Measurements from ENCODE around the gene PRELID3B.

PRELID3B gene

DNA sequence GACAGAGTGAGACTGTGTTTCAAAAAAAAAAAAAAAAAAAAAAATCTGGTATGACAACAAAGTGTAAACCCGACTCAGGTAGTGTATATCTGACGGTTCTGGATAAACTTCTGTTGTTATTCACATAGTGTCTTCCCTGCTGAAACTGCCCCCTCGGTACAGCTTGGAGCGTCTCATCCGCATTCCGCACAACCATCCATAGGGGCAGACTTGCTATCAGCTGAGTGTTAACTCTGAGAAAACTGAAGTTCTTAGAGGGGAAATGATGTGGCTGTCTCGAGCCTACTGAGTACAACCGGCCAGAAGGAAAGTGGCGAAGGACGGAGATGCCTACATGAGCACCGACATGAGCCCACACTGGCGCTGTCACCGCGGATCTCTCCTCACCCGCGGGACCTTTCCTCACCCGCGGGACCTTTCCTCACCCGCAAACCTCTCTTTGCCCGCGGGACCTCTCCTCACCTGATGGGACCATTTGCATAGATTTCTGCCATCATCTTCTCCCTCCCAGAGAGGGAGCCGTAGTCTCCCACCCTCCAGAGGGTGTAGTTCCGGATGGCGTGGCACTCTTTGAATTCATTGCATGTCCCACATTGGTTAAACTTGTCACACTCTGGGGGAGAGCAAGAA, 45.3 kb downstream of the PRELID3B start:
- Histone ChIP-seq H2BK5ac (ENCODE audit: low read length) (no peak overlapping the region), H4K5ac (ENCODE audit: low read length) (no peak overlapping the region), H3K56ac (ENCODE audit: low read length) (no peak overlapping the region), H3K4me2 (ENCODE audit: low read length) (no peak overlapping the region), H3K27me3 (ENCODE audit: insufficient read depth, low read length, poor library complexity) (no peaks in the 10 kb centered on the region), H4K8ac (ENCODE audit: low read depth, low read length) (no peak overlapping the region), H3K36me3 (ENCODE audit: control insufficient read depth, insufficient read depth, low read length) (peaks cover 15% of the 10 kb centered on the region), H3K23ac (ENCODE audit: low read length) (no peak overlapping the region), H2BK15ac (replicated peaks; ENCODE audit: low read depth) (no peak overlapping the region), H3K9ac (ENCODE audit: low read length) (no peak overlapping the region), H3K79me2 (ENCODE audit: control insufficient read depth, insufficient read depth, low read length) (no peaks in the 10 kb centered on the region), H2BK120ac (ENCODE audit: low read depth, low read length) (no peak overlapping the region), H3K18ac (ENCODE audit: low read length) (no peak overlapping the region), H3K27ac (ENCODE audit: low read depth, low read length) (no peak overlapping the region), H2AK5ac (ENCODE audit: low read length) (no peak overlapping the region), H3K79me1 (ENCODE audit: low read length) (no peaks in the 10 kb centered on the region), H3K4me1 (ENCODE audit: control insufficient read depth, low read depth, low read length) (no peaks in the 10 kb centered on the region), H3K4me3 (ENCODE audit: low read length) (no peak overlapping the region), H3K4ac (ENCODE audit: low read depth, low read length) (no peak overlapping the region)
- no CpG with 5 or more reads among the region's 24 CpGs for WGBS (ENCODE audit: extremely low coverage, insufficient coverage, low lambda C conversion rate)
- no peak for DNase-seq

DNA sequence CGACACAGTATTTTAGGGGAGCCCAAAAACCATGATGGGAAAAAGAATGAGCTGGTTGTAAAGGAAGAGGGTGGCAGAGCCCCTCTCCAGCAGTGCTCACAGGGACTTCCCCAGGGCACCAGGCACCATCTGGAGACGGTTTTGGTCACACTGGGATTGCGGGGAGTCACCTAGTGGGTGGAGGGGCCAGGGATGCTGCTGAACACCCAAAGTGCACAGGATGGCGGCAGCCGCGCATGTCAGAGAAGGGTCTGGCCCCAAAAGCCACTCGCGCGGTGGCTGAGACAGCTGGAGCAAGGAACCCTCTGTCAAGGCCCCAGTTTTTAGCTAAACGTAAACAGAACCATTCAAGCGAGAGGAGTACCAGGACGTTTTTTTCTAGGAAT, 46.4 kb downstream of the PRELID3B start:
- Histone ChIP-seq H3K23ac (ENCODE audit: low read length) (no peak overlapping the region), H3K27me3 (ENCODE audit: insufficient read depth, low read length, poor library complexity) (no peaks in the 10 kb centered on the region), H3K4me1 (ENCODE audit: control insufficient read depth, low read depth, low read length) (no peaks in the 10 kb centered on the region), H2AK5ac (ENCODE audit: low read length) (no peak overlapping the region), H3K4ac (ENCODE audit: low read depth, low read length) (no peak overlapping the region), H2BK5ac (ENCODE audit: low read length) (no peak overlapping the region), H3K9ac (ENCODE audit: low read length) (no peak overlapping the region), H3K36me3 (ENCODE audit: control insufficient read depth, insufficient read depth, low read length) (peaks cover 21% of the 10 kb centered on the region), H3K79me1 (ENCODE audit: low read length) (no peaks in the 10 kb centered on the region), H3K4me3 (ENCODE audit: low read length) (no peak overlapping the region), H3K27ac (ENCODE audit: low read depth, low read length) (no peak overlapping the region), H4K5ac (ENCODE audit: low read length) (no peak overlapping the region), H3K4me2 (ENCODE audit: low read length) (no peak overlapping the region), H3K56ac (ENCODE audit: low read length) (no peak overlapping the region), H3K18ac (ENCODE audit: low read length) (no peak overlapping the region), H2BK15ac (replicated peaks; ENCODE audit: low read depth) (no peak overlapping the region), H2BK120ac (ENCODE audit: low read depth, low read length) (no peak overlapping the region), H4K8ac (ENCODE audit: low read depth, low read length) (no peak overlapping the region), H3K79me2 (ENCODE audit: control insufficient read depth, insufficient read depth, low read length) (no peaks in the 10 kb centered on the region)
- DNase-seq, result no peak
- WGBS (ENCODE audit: extremely low coverage, insufficient coverage, low lambda C conversion rate), result no CpG with 5 or more reads among the region's 12 CpGs

DNA sequence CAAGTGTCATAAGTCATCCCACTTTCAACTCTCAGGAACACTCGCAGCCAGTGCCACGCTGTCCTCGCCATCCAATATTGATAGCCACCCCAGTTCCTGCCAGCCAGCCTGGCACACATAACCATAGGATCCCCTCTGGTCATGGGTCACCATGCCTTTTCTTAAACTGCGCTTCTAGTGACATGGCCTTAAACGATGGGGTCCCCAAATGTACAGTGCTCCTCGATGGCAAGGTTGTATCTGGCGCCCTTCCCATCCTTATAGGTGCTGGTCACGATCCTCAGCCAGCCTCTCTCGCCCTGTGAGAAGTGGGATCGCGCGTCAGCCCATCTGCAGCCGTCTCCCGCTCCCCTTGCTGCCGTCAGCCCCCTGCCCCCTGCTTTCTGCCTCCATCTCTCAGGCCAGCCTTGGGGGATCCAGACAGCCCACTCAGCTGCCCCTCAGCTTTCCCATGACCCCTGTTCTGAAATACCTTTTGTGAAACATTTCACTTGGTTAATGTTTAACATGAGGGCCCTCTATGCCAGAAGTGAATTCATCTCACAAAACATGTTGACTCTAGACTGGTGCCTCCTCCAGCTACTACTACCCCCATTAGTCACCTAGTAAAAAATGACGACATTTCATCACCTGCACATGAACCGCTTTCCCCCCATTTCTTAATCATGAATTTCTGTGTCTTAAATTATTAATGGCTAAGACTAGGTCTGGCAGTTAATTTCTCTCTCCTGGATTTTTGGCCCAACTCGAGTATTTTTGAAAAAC, 46.9 kb downstream of the PRELID3B start:
- Histone ChIP-seq H3K36me3 (ENCODE audit: control insufficient read depth, insufficient read depth, low read length) (peaks cover 26% of the 10 kb centered on the region), H3K27ac (ENCODE audit: low read depth, low read length) (no peak overlapping the region)

DNA sequence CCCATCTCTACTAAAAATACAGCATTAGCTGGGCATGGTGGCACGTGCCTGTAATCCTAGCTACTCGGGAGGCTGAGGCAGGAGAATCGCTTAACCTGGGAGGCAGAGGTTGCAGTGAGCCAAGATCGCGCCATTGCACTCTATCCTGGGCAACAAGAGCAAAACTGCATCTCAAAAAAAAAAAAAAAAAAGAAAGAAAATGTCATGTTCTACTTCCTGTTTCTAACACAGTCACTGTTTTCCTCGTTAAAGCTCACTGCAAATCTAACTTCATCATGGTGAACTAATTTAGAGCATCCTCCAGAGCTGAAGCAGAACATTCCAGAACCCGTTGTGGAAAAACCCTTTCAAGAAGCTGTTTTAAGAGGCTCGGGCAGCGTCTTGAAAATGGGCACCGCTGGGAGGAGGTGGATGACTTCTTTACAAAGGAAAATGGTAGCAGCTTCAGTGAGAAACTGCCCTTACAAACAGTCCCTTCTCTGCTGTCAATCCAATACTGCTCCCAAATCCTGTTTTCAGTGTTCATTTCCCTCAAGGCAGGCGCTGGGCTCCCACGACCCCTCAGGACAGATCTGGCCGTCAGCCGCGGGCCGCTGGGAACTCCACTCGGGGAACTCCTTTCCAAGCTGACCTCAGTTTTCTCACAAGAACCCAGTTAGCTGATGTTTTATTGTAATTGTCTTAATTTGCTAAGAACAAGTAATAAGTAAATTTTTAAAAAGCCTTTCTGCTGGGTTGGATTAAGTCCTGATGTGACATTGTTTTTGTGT, 48.0 kb downstream of the PRELID3B start:
- Histone ChIP-seq H2BK5ac (ENCODE audit: low read length) (no peak overlapping the region), H3K9ac (ENCODE audit: low read length) (no peak overlapping the region), H3K4me1 (ENCODE audit: control insufficient read depth, low read depth, low read length) (no peaks in the 10 kb centered on the region), H4K8ac (ENCODE audit: low read depth, low read length) (no peak overlapping the region), H3K79me2 (ENCODE audit: control insufficient read depth, insufficient read depth, low read length) (no peaks in the 10 kb centered on the region), H3K18ac (ENCODE audit: low read length) (no peak overlapping the region), H2AK5ac (ENCODE audit: low read length) (no peak overlapping the region), H3K27me3 (ENCODE audit: insufficient read depth, low read length, poor library complexity) (no peaks in the 10 kb centered on the region), H3K36me3 (ENCODE audit: control insufficient read depth, insufficient read depth, low read length) (peaks cover 29% of the 10 kb centered on the region), H4K5ac (ENCODE audit: low read length) (no peak overlapping the region), H2BK15ac (replicated peaks; ENCODE audit: low read depth) (no peak overlapping the region), H2BK120ac (ENCODE audit: low read depth, low read length) (no peak overlapping the region), H3K4me3 (ENCODE audit: low read length) (no peak overlapping the region), H3K4me2 (ENCODE audit: low read length) (no peak overlapping the region), H3K23ac (ENCODE audit: low read length) (no peak overlapping the region), H3K4ac (ENCODE audit: low read depth, low read length) (no peak overlapping the region), H3K79me1 (ENCODE audit: low read length) (no peaks in the 10 kb centered on the region), H3K27ac (ENCODE audit: low read depth, low read length) (no peak overlapping the region), H3K56ac (ENCODE audit: low read length) (no peak overlapping the region)
- no peak for DNase-seq
- no CpG with 5 or more reads among the region's 17 CpGs for WGBS (ENCODE audit: extremely low coverage, insufficient coverage, low lambda C conversion rate)

More for the DNA sequence above, 46.9 kb downstream of the PRELID3B start:
- H3K23ac ChIP-seq (ENCODE audit: low read length), result no peak overlapping the region
- H3K4me2 ChIP-seq (ENCODE audit: low read length), result no peak overlapping the region
- H4K8ac ChIP-seq (ENCODE audit: low read depth, low read length), result no peak overlapping the region
- H3K4me1 ChIP-seq (ENCODE audit: control insufficient read depth, low read depth, low read length), result no peaks in the 10 kb centered on the region
- no peak overlapping the region for H2BK15ac ChIP-seq (replicated peaks; ENCODE audit: low read depth)
- H2BK5ac ChIP-seq (ENCODE audit: low read length), result no peak overlapping the region
- H3K18ac ChIP-seq (ENCODE audit: low read length), result no peak overlapping the region
- no peak overlapping the region for H2BK120ac ChIP-seq (ENCODE audit: low read depth, low read length)
- no peak overlapping the region for H3K4me3 ChIP-seq (ENCODE audit: low read length)
- no peak overlapping the region for H3K9ac ChIP-seq (ENCODE audit: low read length)
- H4K5ac ChIP-seq (ENCODE audit: low read length), result no peak overlapping the region
- no peak overlapping the region for H3K4ac ChIP-seq (ENCODE audit: low read depth, low read length)
- WGBS (ENCODE audit: extremely low coverage, insufficient coverage, low lambda C conversion rate), result no CpG with 5 or more reads among the region's 18 CpGs
- no peak overlapping the region for H2AK5ac ChIP-seq (ENCODE audit: low read length)
- no peak overlapping the region for H3K56ac ChIP-seq (ENCODE audit: low read length)
- H3K79me1 ChIP-seq (ENCODE audit: low read length), result no peaks in the 10 kb centered on the region
- H3K79me2 ChIP-seq (ENCODE audit: control insufficient read depth, insufficient read depth, low read length), result no peaks in the 10 kb centered on the region
- no peak for DNase-seq
- no peaks in the 10 kb centered on the region for H3K27me3 ChIP-seq (ENCODE audit: insufficient read depth, low read length, poor library complexity)

DNA sequence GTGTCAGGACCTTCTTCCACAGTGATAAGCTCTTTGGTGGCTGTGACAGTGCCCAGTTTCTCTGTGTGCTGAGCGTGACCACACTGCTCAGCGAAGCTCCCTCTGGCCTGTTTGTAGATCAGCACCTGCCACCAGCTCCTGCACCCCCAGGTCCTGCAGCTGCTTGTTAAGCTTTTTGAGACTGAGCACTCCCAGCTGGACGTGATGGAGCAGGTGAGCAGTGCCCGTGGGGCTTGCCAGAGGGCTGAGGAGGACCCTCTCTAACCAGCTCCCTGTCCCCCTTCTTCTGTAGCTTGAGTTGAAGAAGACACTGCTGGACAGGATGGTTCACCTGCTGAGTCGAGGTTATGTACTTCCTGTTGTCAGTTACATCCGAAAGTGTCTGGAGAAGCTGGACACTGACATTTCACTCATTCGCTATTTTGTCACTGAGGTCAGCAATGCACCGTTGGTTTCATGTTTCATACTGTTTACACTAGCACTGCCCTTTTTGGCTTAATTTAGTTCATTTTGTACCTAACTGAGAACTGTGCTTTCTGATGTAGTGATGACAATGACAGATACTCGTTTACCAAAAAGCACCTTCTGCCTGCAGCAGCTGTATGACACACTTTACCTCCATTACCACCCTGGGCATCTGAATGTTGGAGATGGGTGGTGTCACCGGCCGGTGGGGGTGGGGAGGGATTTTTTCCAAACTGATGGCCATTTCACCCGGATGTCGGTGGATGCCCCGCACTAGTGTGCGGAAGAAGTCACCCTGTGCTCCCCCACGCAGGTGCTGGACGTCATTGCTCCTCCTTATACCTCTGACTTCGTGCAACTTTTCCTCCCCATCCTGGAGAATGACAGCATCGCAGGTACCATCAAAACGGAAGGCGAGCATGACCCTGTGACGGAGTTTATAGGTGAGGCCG, 49.0 kb downstream of the PRELID3B start:
- H3K4ac ChIP-seq (ENCODE audit: low read depth, low read length), result no peak overlapping the region
- H2BK120ac ChIP-seq (ENCODE audit: low read depth, low read length), result no peak overlapping the region
- no peak for DNase-seq
- H3K4me2 ChIP-seq (ENCODE audit: low read length), result no peak overlapping the region
- no peak overlapping the region for H3K56ac ChIP-seq (ENCODE audit: low read length)
- H2BK5ac ChIP-seq (ENCODE audit: low read length), result no peak overlapping the region
- no peak overlapping the region for H3K18ac ChIP-seq (ENCODE audit: low read length)
- H3K27ac ChIP-seq (ENCODE audit: low read depth, low read length), result no peak overlapping the region
- no peak overlapping the region for H4K5ac ChIP-seq (ENCODE audit: low read length)
- H3K27me3 ChIP-seq (ENCODE audit: insufficient read depth, low read length, poor library complexity), result no peaks in the 10 kb centered on the region
- H3K79me2 ChIP-seq (ENCODE audit: control insufficient read depth, insufficient read depth, low read length), result no peaks in the 10 kb centered on the region
- no peak overlapping the region for H3K23ac ChIP-seq (ENCODE audit: low read length)
- H3K36me3 ChIP-seq (ENCODE audit: control insufficient read depth, insufficient read depth, low read length), result peaks cover 32% of the 10 kb centered on the region
- no peak overlapping the region for H4K8ac ChIP-seq (ENCODE audit: low read depth, low read length)
- H3K4me3 ChIP-seq (ENCODE audit: low read length), result no peak overlapping the region
- no peak overlapping the region for H3K9ac ChIP-seq (ENCODE audit: low read length)
- H3K79me1 ChIP-seq (ENCODE audit: low read length), result no peaks in the 10 kb centered on the region
- H2BK15ac ChIP-seq (replicated peaks; ENCODE audit: low read depth), result no peak overlapping the region
- no peaks in the 10 kb centered on the region for H3K4me1 ChIP-seq (ENCODE audit: control insufficient read depth, low read depth, low read length)
- WGBS (ENCODE audit: extremely low coverage, insufficient coverage, low lambda C conversion rate), result no CpG with 5 or more reads among the region's 23 CpGs
- H2AK5ac ChIP-seq (ENCODE audit: low read length), result no peak overlapping the region

All from mesendoderm (in vitro differentiated cells).